ENCODE results near the gene RNF144A. TPM values are rescaled to one million over a fixed set of nuclear protein-coding genes. Genes with fewer than 3 reads are reported as not detected.
A peak's percentile ranks its signal among the peaks of the same experiment; 100 is the strongest.

Gene RNF144A, protein sequence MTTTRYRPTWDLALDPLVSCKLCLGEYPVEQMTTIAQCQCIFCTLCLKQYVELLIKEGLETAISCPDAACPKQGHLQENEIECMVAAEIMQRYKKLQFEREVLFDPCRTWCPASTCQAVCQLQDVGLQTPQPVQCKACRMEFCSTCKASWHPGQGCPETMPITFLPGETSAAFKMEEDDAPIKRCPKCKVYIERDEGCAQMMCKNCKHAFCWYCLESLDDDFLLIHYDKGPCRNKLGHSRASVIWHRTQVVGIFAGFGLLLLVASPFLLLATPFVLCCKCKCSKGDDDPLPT
- total RNA-seq (2012; rRNA removed), result 6.3 and 13.7 TPM in 2 replicates

DNA sequence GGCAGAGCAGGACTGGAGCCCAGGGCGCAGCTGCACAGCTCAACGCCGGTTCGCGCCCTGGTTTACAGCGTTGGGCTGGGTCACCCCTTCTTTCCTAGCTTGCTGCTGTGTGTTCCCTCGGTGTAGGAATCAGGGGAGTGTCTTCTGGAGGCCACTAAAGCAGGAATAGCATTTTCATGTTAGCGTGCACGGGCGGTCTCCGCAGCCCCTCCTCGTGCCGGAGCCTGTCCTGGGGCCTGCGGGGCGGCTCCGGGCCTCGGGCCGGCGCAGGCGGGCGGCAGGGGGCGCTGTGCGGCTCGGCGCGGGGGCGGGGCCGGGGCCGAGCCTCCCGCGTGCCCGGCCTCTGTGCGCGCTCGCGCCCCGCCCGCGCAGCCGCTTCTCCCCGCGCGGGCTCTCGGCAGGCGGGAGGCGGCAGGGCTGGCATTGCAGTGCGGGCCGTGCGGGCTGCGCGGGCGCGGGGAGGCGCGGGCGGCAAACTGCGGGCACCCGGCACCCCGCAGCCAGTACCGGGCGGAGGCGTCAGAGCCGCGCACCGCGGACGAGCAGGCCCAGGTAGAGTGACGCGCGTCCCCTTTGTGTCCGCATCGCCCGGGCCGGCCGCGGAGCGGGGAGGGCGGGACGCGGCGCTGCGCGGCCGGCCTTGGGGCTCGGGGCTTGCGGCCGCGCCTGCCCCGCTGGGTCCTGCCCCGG lies at the start of gene RNF144A:
Gene RNF144A, plus strand, starts transcription at position 342 of the 690 bp plus-strand sequence. CDS start 79,515 bp downstream, outside the sequence.
- H3K4me1 ChIP-seq (ENCODE audit: control insufficient read depth, insufficient read depth, low read length), result peaks cover 3% of the 10 kb centered on the region

GRCh38 chr2:6872394-6872793 lies 44.8 kb upstream of the RNF144A start:
- Histone ChIP-seq H3K9me3 (replicated peaks; ENCODE audit: low read length) (no peaks in the 10 kb centered on the region), H3K4me2 (ENCODE audit: low read length) (no peak overlapping the region)

More for the DNA sequence above, at the start of gene RNF144A:
- peak within 1 kb of the TSS; percentile 80 for H3K4me3 ChIP-seq (ENCODE audit: low read length)
- H3K9me3 ChIP-seq (replicated peaks; ENCODE audit: low read length), result no peaks in the 10 kb centered on the region
- H3K9ac ChIP-seq (ENCODE audit: low read depth, low read length), result peak within 1 kb of the TSS; percentile 74
- peaks cover 56% of the 10 kb centered on the region for H3K27me3 ChIP-seq (ENCODE audit: control insufficient read depth, insufficient read depth, low read length)
- peak within 1 kb of the TSS; percentile 89 for H3K4me2 ChIP-seq (ENCODE audit: low read length)
- no peaks in the 10 kb centered on the region for H3K36me3 ChIP-seq (ENCODE audit: insufficient read depth, low read length)

GRCh38 chr2:6874032-6874431 lies 43.2 kb upstream of the RNF144A start:
- H3K4me1 ChIP-seq (ENCODE audit: control insufficient read depth, insufficient read depth, low read length), result no peaks in the 10 kb centered on the region
- no peaks in the 10 kb centered on the region for H3K9me3 ChIP-seq (replicated peaks; ENCODE audit: low read length)
- H3K9ac ChIP-seq (ENCODE audit: low read depth, low read length), result no peak overlapping the region
- no peak overlapping the region for H3K4me2 ChIP-seq (ENCODE audit: low read length)
- no peaks in the 10 kb centered on the region for H3K36me3 ChIP-seq (ENCODE audit: insufficient read depth, low read length)
- peaks cover 24% of the 10 kb centered on the region for H3K27me3 ChIP-seq (ENCODE audit: control insufficient read depth, insufficient read depth, low read length)
- H3K4me3 ChIP-seq (ENCODE audit: low read length), result no peak overlapping the region

More at GRCh38 chr2:6872394-6872793, 44.8 kb upstream of the RNF144A start:
- Histone ChIP-seq H3K4me1 (ENCODE audit: control insufficient read depth, insufficient read depth, low read length) (no peaks in the 10 kb centered on the region), H3K27me3 (ENCODE audit: control insufficient read depth, insufficient read depth, low read length) (peaks cover 18% of the 10 kb centered on the region), H3K4me3 (ENCODE audit: low read length) (no peak overlapping the region), H3K36me3 (ENCODE audit: insufficient read depth, low read length) (no peaks in the 10 kb centered on the region), H3K9ac (ENCODE audit: low read depth, low read length) (no peak overlapping the region)

DNA sequence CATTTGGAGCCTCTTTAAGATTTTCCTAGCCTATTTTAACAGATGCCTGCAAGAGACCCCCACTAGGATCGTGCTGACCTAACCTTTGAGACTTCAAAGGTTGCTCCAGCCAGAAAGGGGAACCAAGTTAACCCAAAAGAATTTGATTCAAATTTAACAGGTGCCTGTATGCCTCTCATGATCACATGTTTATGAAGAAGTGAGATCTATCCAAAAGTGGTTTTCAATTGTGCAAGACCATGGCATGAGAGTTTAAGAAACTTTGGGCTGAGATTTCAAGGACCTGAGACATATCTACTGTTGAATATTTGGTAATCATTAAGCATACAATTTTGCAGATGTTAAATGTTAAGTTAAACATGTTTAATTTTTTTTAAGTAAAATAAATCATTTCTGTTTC lies 40.9 kb upstream of the RNF144A start:
- Histone ChIP-seq H3K4me1 (ENCODE audit: control insufficient read depth, insufficient read depth, low read length) (no peaks in the 10 kb centered on the region), H3K4me2 (ENCODE audit: low read length) (no peak overlapping the region), H3K27me3 (ENCODE audit: control insufficient read depth, insufficient read depth, low read length) (peaks cover 25% of the 10 kb centered on the region), H3K36me3 (ENCODE audit: insufficient read depth, low read length) (no peaks in the 10 kb centered on the region), H3K9me3 (replicated peaks; ENCODE audit: low read length) (no peaks in the 10 kb centered on the region), H3K9ac (ENCODE audit: low read depth, low read length) (no peak overlapping the region), H3K4me3 (ENCODE audit: low read length) (no peak overlapping the region)

GRCh38 chr2:6877402-6878304 lies 39.6 kb upstream of the RNF144A start, which contains the start of gene RSAD2:
Gene RSAD2 (plus strand): TSS chr2:6877777. CDS start chr2:6877801, 24 bp downstream.
- Histone ChIP-seq H3K9me3 (replicated peaks; ENCODE audit: low read length) (no peaks in the 10 kb centered on the region), H3K27me3 (ENCODE audit: control insufficient read depth, insufficient read depth, low read length) (peaks cover 22% of the 10 kb centered on the region), H3K4me2 (ENCODE audit: low read length) (peak within 1 kb of the TSS; percentile 67), H3K4me1 (ENCODE audit: control insufficient read depth, insufficient read depth, low read length) (no peaks in the 10 kb centered on the region), H3K9ac (ENCODE audit: low read depth, low read length) (no peak within 1 kb of the TSS), H3K4me3 (ENCODE audit: low read length) (peak within 1 kb of the TSS; percentile 58), H3K36me3 (ENCODE audit: insufficient read depth, low read length) (no peaks in the 10 kb centered on the region)

DNA sequence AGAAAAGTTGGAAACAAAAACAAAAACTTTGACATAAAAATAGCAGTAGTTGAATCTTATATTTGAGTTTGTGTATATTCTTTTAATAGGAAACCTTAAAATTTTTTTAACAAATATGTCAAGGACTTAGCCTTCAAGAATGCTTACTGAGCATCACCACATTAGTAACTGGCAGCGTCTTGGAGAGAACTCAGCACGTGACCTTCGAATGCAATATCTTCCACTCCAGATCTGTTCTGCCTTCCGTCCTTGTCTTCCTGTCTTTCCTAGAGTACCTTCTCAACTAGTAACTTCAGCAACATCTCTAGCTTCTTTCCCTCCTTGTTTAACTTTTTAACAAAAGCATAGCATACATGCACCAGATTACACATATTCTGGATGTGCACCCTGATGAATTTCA lies 38.7 kb upstream of the RNF144A start:
- Histone ChIP-seq H3K4me1 (ENCODE audit: control insufficient read depth, insufficient read depth, low read length) (no peaks in the 10 kb centered on the region), H3K9me3 (replicated peaks; ENCODE audit: low read length) (no peaks in the 10 kb centered on the region), H3K4me2 (ENCODE audit: low read length) (no peak overlapping the region), H3K9ac (ENCODE audit: low read depth, low read length) (no peak overlapping the region), H3K27me3 (ENCODE audit: control insufficient read depth, insufficient read depth, low read length) (peaks cover 22% of the 10 kb centered on the region), H3K36me3 (ENCODE audit: insufficient read depth, low read length) (no peaks in the 10 kb centered on the region), H3K4me3 (ENCODE audit: low read length) (no peak overlapping the region)

GRCh38 chr2:6879011-6879410 lies 38.2 kb upstream of the RNF144A start:
- no peaks in the 10 kb centered on the region for H3K4me1 ChIP-seq (ENCODE audit: control insufficient read depth, insufficient read depth, low read length)
- no peaks in the 10 kb centered on the region for H3K9me3 ChIP-seq (replicated peaks; ENCODE audit: low read length)
- H3K9ac ChIP-seq (ENCODE audit: low read depth, low read length), result no peak overlapping the region
- peaks cover 24% of the 10 kb centered on the region for H3K27me3 ChIP-seq (ENCODE audit: control insufficient read depth, insufficient read depth, low read length)
- H3K4me3 ChIP-seq (ENCODE audit: low read length), result no peak overlapping the region
- no peak overlapping the region for H3K4me2 ChIP-seq (ENCODE audit: low read length)
- H3K36me3 ChIP-seq (ENCODE audit: insufficient read depth, low read length), result no peaks in the 10 kb centered on the region

- no peaks in the 10 kb centered on the region for H3K36me3 ChIP-seq (ENCODE audit: insufficient read depth, low read length)
- H3K9ac ChIP-seq (ENCODE audit: low read depth, low read length), result no peak overlapping the region
- no peaks in the 10 kb centered on the region for H3K4me1 ChIP-seq (ENCODE audit: control insufficient read depth, insufficient read depth, low read length)
- no peak overlapping the region for H3K4me3 ChIP-seq (ENCODE audit: low read length)
- no peak overlapping the region for H3K4me2 ChIP-seq (ENCODE audit: low read length)
- no peaks in the 10 kb centered on the region for H3K9me3 ChIP-seq (replicated peaks; ENCODE audit: low read length)
- peaks cover 27% of the 10 kb centered on the region for H3K27me3 ChIP-seq (ENCODE audit: control insufficient read depth, insufficient read depth, low read length)
Observed at GRCh38 chr2:6880200-6880733, 36.9 kb upstream of the RNF144A start.

GRCh38 chr2:6881046-6881445 lies 36.2 kb upstream of the RNF144A start:
- Histone ChIP-seq H3K4me3 (ENCODE audit: low read length) (no peak overlapping the region), H3K27me3 (ENCODE audit: control insufficient read depth, insufficient read depth, low read length) (peaks cover 27% of the 10 kb centered on the region), H3K4me1 (ENCODE audit: control insufficient read depth, insufficient read depth, low read length) (no peaks in the 10 kb centered on the region), H3K36me3 (ENCODE audit: insufficient read depth, low read length) (no peaks in the 10 kb centered on the region), H3K9ac (ENCODE audit: low read depth, low read length) (no peak overlapping the region), H3K4me2 (ENCODE audit: low read length) (no peak overlapping the region), H3K9me3 (replicated peaks; ENCODE audit: low read length) (no peaks in the 10 kb centered on the region)

DNA sequence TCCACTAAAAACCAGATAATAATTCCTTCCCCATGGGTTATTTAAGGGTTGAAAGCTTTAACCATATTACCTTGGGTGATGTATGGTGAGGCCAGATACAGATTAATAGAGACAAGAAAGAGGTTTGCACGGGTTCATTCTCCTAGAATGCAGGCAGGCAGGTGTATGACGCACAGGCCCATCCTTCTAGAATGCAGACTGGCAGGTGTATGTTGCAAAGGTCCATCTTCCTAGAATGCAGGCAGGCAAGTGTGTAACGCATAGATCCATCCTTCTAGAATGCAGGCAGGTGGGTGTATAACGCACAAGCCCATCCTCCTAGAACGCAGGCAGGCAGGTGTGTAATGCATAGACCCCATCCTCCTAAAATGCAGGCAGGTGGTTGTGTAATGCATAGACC lies 35.7 kb upstream of the RNF144A start:
- Histone ChIP-seq H3K4me3 (ENCODE audit: low read length) (no peak overlapping the region), H3K9me3 (replicated peaks; ENCODE audit: low read length) (no peaks in the 10 kb centered on the region), H3K27me3 (ENCODE audit: control insufficient read depth, insufficient read depth, low read length) (peaks cover 27% of the 10 kb centered on the region), H3K36me3 (ENCODE audit: insufficient read depth, low read length) (no peaks in the 10 kb centered on the region), H3K9ac (ENCODE audit: low read depth, low read length) (no peak overlapping the region), H3K4me2 (ENCODE audit: low read length) (no peak overlapping the region), H3K4me1 (ENCODE audit: control insufficient read depth, insufficient read depth, low read length) (no peaks in the 10 kb centered on the region)
